ENCODE results near the gene SNED1.
"Not testable (repeated sequence)": the region's sequence is repeated elsewhere in the genome, so short reads cannot be mapped to it uniquely, and the experiment has no call there.

Gene SNED1

GRCh38 chr2:240972636-240973521 is 25.5 kb upstream of the SNED1 start:
- no peak for DNase-seq

GRCh38 chr2:240974771-240975572 is 23.4 kb upstream of the SNED1 start:
- DNase-seq: no peak

- not testable (repeated sequence) for DNase-seq
Observed at GRCh38 chr2:240975903-240976302, 22.5 kb upstream of the SNED1 start.

- DNase-seq: no peak
Observed at GRCh38 chr2:240981280-240981679, 17.1 kb upstream of the SNED1 start.

- no peak for DNase-seq
Observed at GRCh38 chr2:240981871-240982800, 16.3 kb upstream of the SNED1 start.

- DNase-seq: no peak
Observed at GRCh38 chr2:240982821-240983281, 15.6 kb upstream of the SNED1 start.

- DNase-seq: peak; percentile 55
Observed at GRCh38 chr2:240983361-240983995, 14.9 kb upstream of the SNED1 start.

- DNase-seq: no peak
Observed at GRCh38 chr2:240983996-240984498, 14.4 kb upstream of the SNED1 start.

- no peak for DNase-seq
Observed at GRCh38 chr2:240985881-240986786, 12.3 kb upstream of the SNED1 start.

- no peak for DNase-seq
Observed at GRCh38 chr2:240986787-240987411, 11.5 kb upstream of the SNED1 start.

GRCh38 chr2:240987588-240987987 is 10.8 kb upstream of the SNED1 start:
- no peak for DNase-seq

- no peak for DNase-seq
Observed at GRCh38 chr2:240988146-240988545, 10.3 kb upstream of the SNED1 start.

- DNase-seq: no peak
Observed at GRCh38 chr2:240988571-240989271, 9.7 kb upstream of the SNED1 start.

GRCh38 chr2:240989451-240990265 is 8.8 kb upstream of the SNED1 start:
- DNase-seq: no peak

- no peak for DNase-seq
Observed at GRCh38 chr2:240990266-240990529, 8.2 kb upstream of the SNED1 start.

- no peak for DNase-seq
Observed at GRCh38 chr2:240990726-240991377, 7.6 kb upstream of the SNED1 start.

GRCh38 chr2:240991378-240992263 is 6.8 kb upstream of the SNED1 start:
- DNase-seq: no peak

All from NCI-H2227 treated with DMSO at 0.1 percent for 48 hours (cell line).